ENCODE measurements around the gene CWC25. TPM values are rescaled to one million over a fixed set of nuclear protein-coding genes. Genes with fewer than 3 reads are reported as not detected.

Gene CWC25
- total RNA-seq, 1 donor, result 10.4 TPM

GRCh38 chr17:38783227-38783626, 41.9 kb downstream of the CWC25 start:
- TF ChIP-seq CTCF (IDR thresholded peaks at IDR 0.05; ENCODE audit: insufficient read depth, low read length), result no peak
- H3K4me3 ChIP-seq (ENCODE audit: low read depth, low read length), result no peak overlapping the region
- DNase-seq (ENCODE audit: low read depth), result no peak

- no peak for DNase-seq (ENCODE audit: low read depth)
- no peak for TF ChIP-seq CTCF (IDR thresholded peaks at IDR 0.05; ENCODE audit: insufficient read depth, low read length)
- H3K4me3 ChIP-seq (ENCODE audit: low read depth, low read length), result no peak overlapping the region
These were observed 45.0 kb downstream of the CWC25 start for GRCh38 chr17:38779965-38780752.

- no peak for TF ChIP-seq CTCF (IDR thresholded peaks at IDR 0.05; ENCODE audit: insufficient read depth, low read length)
- H3K4me3 ChIP-seq (ENCODE audit: low read depth, low read length), result no peak overlapping the region
- no peak for DNase-seq (ENCODE audit: low read depth)
These were observed 47.4 kb downstream of the CWC25 start for GRCh38 chr17:38777641-38778250.

GRCh38 chr17:38773258-38773657, 51.9 kb downstream of the CWC25 start:
- no peak overlapping the region for H3K4me3 ChIP-seq (ENCODE audit: low read depth, low read length)
- no peak for DNase-seq (ENCODE audit: low read depth)
- TF ChIP-seq CTCF (IDR thresholded peaks at IDR 0.05; ENCODE audit: insufficient read depth, low read length), result no peak

- TF ChIP-seq CTCF (IDR thresholded peaks at IDR 0.05; ENCODE audit: insufficient read depth, low read length), result no peak
- DNase-seq (ENCODE audit: low read depth), result no peak
- H3K4me3 ChIP-seq (ENCODE audit: low read depth, low read length), result no peak overlapping the region
These were observed 56.7 kb downstream of the CWC25 start for GRCh38 chr17:38768417-38768816.

- TF ChIP-seq CTCF (IDR thresholded peaks at IDR 0.05; ENCODE audit: insufficient read depth, low read length), result no peak
- no peak overlapping the region for H3K4me3 ChIP-seq (ENCODE audit: low read depth, low read length)
- no peak for DNase-seq (ENCODE audit: low read depth)
These were observed 58.8 kb downstream of the CWC25 start for GRCh38 chr17:38766341-38766740.

Measured in fibroblast of the aortic adventitia (primary cell).